Lower leg skin (tissue), 4 donors: ENCODE measurements around the gene CITED4. TPM values are rescaled to one million over a fixed set of nuclear protein-coding genes. Genes with fewer than 3 reads are reported as not detected.

Source experiments
- DNase-seq, 2 donors: peaks; one replicate each; pipeline ENCODE4 v3.0.0-alpha.2; 2019; ENCODE audit warnings: low spot score in 2 of 2
- H3K4me3 ChIP-seq: fragments of 200-600 bp; sonication (generic); 2 replicates; pipeline ENCODE4 v1.5.1; 2017; ENCODE audit warnings: mild to moderate bottlenecking, low read depth; ENCODE audit not compliant: poor library complexity, severe bottlenecking
- POLR2A ChIP-seq, 2 donors: fragments of 450-650 bp; IDR thresholded peaks; one replicate each; pipeline ENCODE4 v1.6.1; 2016 to 2017; ENCODE audit warnings: antibody characterized with exemption in 2 of 2, mild to moderate bottlenecking in 1 of 2, moderate library complexity in 1 of 2
- WGBS, 2 donors: methylation state at CpG; one replicate each; pipeline ENCODE4 v1.1.5; 2018; 5-methylcytosine and 5-hydroxymethylcytosine counted together
- intact Hi-C: fragments of 100-400 bp; cut with DNase I; formaldehyde crosslinking; loops from one replicate; pipeline ENCODE4 v1.15.0; 2023; ENCODE audit warnings: low total_unique reads
- total RNA-seq, 4 donors: library from RNA; depleted of rRNA; stranded (reverse); fragments of >200 nt; gene quantifications; one replicate each; pipeline ENCODE4 v1.1.0, GENCODE V29; 2016
- TF ChIP-seq, protein P1 (sequence below), 3 donors: fragments of 450-650 bp; IDR thresholded peaks; one replicate each; pipeline ENCODE4 v1.5.1; 2016; ENCODE audit warnings: antibody characterized with exemption in 3 of 3, mild to moderate bottlenecking in 3 of 3, moderate library complexity in 2 of 3

CITED4 gene
- total RNA-seq, 4 donors from 2014 or later = 135 to 172 (median 150) TPM

DNA sequence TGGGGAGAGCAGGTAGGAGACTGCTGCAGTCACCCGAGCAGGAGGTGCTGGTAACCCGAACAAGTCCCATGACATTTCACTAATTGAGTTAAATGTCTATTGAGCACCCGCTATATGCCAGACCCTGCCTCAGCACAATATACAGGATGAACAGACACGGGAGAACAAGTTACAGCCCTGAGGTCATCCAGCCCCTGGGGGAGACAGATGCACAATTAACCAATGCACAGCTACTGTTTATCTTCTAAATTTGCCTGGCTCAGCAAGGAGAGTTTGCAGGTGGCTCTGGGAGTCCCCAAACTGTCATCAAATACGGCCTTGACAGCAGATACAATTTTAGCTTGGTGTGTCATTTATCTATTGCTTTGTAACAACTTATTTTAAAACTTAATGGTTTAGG lies 18.1 kb downstream of the CITED4 start:
- no peak overlapping the region for H3K4me3 ChIP-seq
- TF ChIP-seq, protein P1, sequence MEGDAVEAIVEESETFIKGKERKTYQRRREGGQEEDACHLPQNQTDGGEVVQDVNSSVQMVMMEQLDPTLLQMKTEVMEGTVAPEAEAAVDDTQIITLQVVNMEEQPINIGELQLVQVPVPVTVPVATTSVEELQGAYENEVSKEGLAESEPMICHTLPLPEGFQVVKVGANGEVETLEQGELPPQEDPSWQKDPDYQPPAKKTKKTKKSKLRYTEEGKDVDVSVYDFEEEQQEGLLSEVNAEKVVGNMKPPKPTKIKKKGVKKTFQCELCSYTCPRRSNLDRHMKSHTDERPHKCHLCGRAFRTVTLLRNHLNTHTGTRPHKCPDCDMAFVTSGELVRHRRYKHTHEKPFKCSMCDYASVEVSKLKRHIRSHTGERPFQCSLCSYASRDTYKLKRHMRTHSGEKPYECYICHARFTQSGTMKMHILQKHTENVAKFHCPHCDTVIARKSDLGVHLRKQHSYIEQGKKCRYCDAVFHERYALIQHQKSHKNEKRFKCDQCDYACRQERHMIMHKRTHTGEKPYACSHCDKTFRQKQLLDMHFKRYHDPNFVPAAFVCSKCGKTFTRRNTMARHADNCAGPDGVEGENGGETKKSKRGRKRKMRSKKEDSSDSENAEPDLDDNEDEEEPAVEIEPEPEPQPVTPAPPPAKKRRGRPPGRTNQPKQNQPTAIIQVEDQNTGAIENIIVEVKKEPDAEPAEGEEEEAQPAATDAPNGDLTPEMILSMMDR (IDR thresholded peaks at IDR 0.05) = no peak
- no peak for TF ChIP-seq POLR2A (IDR thresholded peaks at IDR 0.05)
- WGBS, 2 donors = 75 to 81% methylated on average over 5 of the region's 5 CpGs
- intact Hi-C loops = no loop called here
- DNase-seq = no peak

DNA sequence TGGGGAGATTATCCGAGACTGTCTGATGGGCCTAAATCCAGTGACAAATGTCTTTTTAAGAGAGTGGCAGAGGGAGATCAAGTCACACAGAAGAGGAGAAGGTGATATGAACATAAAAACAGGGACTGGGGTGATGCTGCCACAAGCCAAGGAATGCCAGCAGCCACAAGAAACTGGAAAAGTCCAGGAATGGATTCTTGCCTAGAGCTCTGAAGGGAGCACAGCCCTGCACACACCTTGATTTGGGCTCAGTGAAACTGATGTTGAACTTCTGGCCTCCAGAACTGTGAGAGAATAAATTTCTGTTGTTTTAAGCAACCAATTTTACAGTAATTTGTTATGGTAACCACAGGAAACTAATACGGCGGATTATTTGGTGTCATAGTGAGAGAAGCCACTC lies 19.5 kb downstream of the CITED4 start:
- no peak for DNase-seq
- H3K4me3 ChIP-seq = no peak overlapping the region
- intact Hi-C loops = no loop called here
- TF ChIP-seq, protein P1 (IDR thresholded peaks at IDR 0.05) = no peak
- TF ChIP-seq POLR2A (IDR thresholded peaks at IDR 0.05) = no peak
- WGBS, 2 donors = 97 to 99% methylated on average over 3 of the region's 3 CpGs

DNA sequence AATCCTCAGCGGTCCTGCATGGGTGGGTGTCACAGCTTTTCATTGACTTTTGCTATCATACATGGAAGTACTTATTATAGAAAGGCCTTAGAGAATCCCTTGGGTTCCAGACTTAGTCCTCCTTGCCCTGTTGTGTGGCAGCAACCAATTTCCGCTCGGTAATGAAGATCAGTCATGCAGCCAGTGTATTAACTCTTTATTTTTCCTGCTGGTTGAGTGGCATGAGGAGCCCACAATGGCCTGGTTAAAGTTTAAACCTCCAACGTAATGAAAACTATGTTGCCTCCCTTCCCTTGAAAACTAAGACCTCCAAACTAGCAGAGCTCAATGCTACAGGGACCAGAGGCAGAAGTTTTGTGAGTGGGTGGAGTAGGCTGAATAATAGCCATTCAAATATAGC lies 20.0 kb downstream of the CITED4 start:
- H3K4me3 ChIP-seq = no peak overlapping the region
- DNase-seq = no peak
- intact Hi-C loops = no loop called here
- 70 to 77% methylated on average over 4 of the region's 4 CpGs for WGBS, 2 donors
- TF ChIP-seq, protein P1 (IDR thresholded peaks at IDR 0.05) = no peak
- TF ChIP-seq POLR2A (IDR thresholded peaks at IDR 0.05) = no peak

DNA sequence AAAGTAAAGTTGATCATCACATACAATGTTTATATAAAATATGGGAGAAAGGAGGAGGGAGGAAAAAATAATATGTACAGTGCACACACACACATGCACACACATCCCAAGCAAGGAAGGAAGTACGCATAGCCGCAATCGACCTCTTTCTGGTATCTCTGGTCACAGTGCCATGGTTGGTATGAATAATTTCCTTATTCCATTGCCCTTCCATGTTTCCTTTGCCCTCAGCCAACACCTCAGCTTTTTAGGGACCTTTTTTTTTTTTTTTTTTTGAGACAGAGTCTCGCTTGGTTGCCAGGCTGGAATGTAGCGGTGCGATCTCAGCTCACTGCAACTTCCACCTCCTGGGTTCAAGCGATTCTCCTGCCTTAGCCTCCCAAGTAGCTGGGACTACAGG lies 20.6 kb downstream of the CITED4 start:
- WGBS, 2 donors = 88 to 90% methylated on average over 7 of the region's 7 CpGs
- intact Hi-C loops = no loop called here
- H3K4me3 ChIP-seq = no peak overlapping the region

DNA sequence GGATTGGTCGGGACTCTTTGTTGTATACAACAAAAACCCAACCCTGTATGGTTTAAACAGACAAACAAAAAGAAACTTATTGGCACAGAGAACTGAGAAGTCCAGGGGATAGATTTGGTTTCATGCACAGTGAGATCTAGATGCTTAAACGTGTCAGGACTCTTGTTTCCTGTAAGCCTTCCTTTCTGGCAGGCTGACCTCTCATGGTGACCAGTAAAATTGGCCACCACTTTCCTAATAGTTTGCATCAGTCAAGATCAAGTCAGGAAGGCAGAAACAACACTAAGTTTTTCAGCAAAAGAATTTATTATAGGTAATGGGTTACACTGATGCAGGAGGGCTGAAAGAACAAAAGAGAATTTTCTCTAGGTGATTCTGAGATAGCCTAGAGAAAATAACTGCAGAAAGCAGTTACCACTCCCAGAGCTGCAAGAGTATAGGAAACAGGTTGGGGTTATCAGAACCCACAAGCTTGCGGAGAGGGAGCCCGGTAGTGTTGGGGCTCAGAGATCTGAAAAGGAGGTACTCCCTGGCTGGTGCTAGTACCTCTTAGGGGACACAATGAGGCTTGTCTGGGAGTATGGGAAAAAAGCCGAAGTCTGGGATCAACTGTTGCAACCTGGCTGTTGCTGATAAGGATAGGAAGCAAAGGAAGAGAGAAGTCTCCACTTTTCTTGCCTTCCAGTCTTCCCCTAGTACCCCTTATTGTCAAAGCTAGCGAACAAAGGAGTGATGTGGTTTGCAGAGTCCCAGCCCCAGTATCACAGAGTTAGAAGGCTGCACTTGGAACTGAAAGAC lies 21.4 kb downstream of the CITED4 start:
- 62 to 67% methylated on average over 6 of the region's 6 CpGs for whole genome bisulfite sequencing, 2 donors
- TF ChIP-seq, protein P1 (IDR thresholded peaks at IDR 0.05) = no peak
- TF ChIP-seq POLR2A (IDR thresholded peaks at IDR 0.05) = no peak
- intact Hi-C loops = no loop called here
- no peak overlapping the region for H3K4me3 ChIP-seq
- DNase-seq = no peak

More for the DNA sequence above, 20.6 kb downstream of the CITED4 start:
- no peak for DNase-seq
- TF ChIP-seq, protein P1 (IDR thresholded peaks at IDR 0.05) = no peak
- no peak for TF ChIP-seq POLR2A (IDR thresholded peaks at IDR 0.05)
